ENCODE measurements around the gene KLHL21. TPM values are rescaled to one million over a fixed set of nuclear protein-coding genes. Genes with fewer than 3 reads are reported as not detected.

Gene KLHL21
- total and polyA plus RNA-seq, 2 donors (not counting 1 experiment from before 2014, with no cell fraction given), result 14.4 to 29.9 TPM

- ATAC-seq (ENCODE audit: low read depth) (no peak), DNase-seq (no peak)
- CTCF ChIA-PET, result no interaction called here
- intact Hi-C loops (cut with micrococcal nuclease), result no loop called here
- Histone ChIP-seq H2AFZ (ENCODE audit: insufficient read depth, low read depth, low read length, poor library complexity, severe bottlenecking) (no peak overlapping the region), H3K36me3 (replicated peaks in 1 of 2; ENCODE audit: control extremely low read depth in 1 of 2, control insufficient read depth in 1 of 2, extremely low read depth in 1 of 2, insufficient read depth in 2 of 2, low read length in 1 of 2) (no peaks in the 10 kb centered on the region), H3K27me3 (replicated peaks in 1 of 4; ENCODE audit: control extremely low read depth in 1 of 4, control insufficient read depth in 3 of 4, insufficient read depth in 4 of 4, low read length in 3 of 4) (peaks cover 0 to 3% (median 0%) of the 10 kb centered on the region in 4 experiments), H4K20me1 (ENCODE audit: control insufficient read depth, insufficient read depth, low read length, poor library complexity, severe bottlenecking) (no peaks in the 10 kb centered on the region), H3K9me3 (ENCODE audit: control extremely low read depth in 1 of 3, control insufficient read depth in 2 of 3, insufficient read depth in 1 of 3, low read length in 2 of 3) (peaks cover 0 to 6% (median 0%) of the 10 kb centered on the region in 3 donors), H3K27ac (ENCODE audit: low read length in 2 of 2) (no peak overlapping the region), H3K4me2 (replicated peaks; ENCODE audit: low read depth, low read length, poor library complexity, severe bottlenecking) (no peak overlapping the region), H3K4me1 (ENCODE audit: control insufficient read depth in 2 of 2, insufficient read depth in 2 of 2, low read length in 2 of 2) (no peaks in the 10 kb centered on the region), H3K4me3 (ENCODE audit: control extremely low read depth in 1 of 5, extremely low read depth in 1 of 5, insufficient read depth in 1 of 5, low read depth in 2 of 5, low read length in 4 of 5) (no peak overlapping the region), H3K79me2 (ENCODE audit: control insufficient read depth, insufficient read depth, low read length) (no peaks in the 10 kb centered on the region), H3K9ac (ENCODE audit: low read length) (no peak overlapping the region)
- 67% methylated on average over 11 of the region's 12 CpGs for WGBS (ENCODE audit: insufficient coverage)
- POLR2A ChIA-PET, result no interaction called here
- H3K4me3 Mint-ChIP-seq, result no peak overlapping the region
- H3K27me3 Mint-ChIP-seq, result peaks cover 20% of the 10 kb centered on the region
- no peaks in the 10 kb centered on the region for H3K9me3 Mint-ChIP-seq (ENCODE audit: insufficient read depth)
- no peak overlapping the region for H3K27ac Mint-ChIP-seq
- no peaks in the 10 kb centered on the region for H3K4me1 Mint-ChIP-seq
- TF ChIP-seq EZH2 (IDR thresholded peaks at IDR 0.05; ENCODE audit: borderline replicate concordance, insufficient read depth, low read depth, low read length, poor library complexity, severe bottlenecking), result no peak
- TF ChIP-seq, protein P1, sequence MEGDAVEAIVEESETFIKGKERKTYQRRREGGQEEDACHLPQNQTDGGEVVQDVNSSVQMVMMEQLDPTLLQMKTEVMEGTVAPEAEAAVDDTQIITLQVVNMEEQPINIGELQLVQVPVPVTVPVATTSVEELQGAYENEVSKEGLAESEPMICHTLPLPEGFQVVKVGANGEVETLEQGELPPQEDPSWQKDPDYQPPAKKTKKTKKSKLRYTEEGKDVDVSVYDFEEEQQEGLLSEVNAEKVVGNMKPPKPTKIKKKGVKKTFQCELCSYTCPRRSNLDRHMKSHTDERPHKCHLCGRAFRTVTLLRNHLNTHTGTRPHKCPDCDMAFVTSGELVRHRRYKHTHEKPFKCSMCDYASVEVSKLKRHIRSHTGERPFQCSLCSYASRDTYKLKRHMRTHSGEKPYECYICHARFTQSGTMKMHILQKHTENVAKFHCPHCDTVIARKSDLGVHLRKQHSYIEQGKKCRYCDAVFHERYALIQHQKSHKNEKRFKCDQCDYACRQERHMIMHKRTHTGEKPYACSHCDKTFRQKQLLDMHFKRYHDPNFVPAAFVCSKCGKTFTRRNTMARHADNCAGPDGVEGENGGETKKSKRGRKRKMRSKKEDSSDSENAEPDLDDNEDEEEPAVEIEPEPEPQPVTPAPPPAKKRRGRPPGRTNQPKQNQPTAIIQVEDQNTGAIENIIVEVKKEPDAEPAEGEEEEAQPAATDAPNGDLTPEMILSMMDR (IDR thresholded peaks at IDR 0.05), result no peak
These were observed 29.9 kb downstream of the KLHL21 start for GRCh38 chr1:6572653-6573383.

- intact Hi-C loops (cut with micrococcal nuclease), result no loop called here
These were observed 31.7 kb downstream of the KLHL21 start for GRCh38 chr1:6570987-6571386.

More at GRCh38 chr1:6570987-6571386, 31.7 kb downstream of the KLHL21 start:
- DNase-seq (no peak), ATAC-seq (ENCODE audit: low read depth) (no peak)
- no peak overlapping the region for H3K27ac ChIP-seq (ENCODE audit: low read length in 2 of 2)
- Mint-ChIP-seq H3K9me3 (ENCODE audit: insufficient read depth) (no peaks in the 10 kb centered on the region), H3K4me1 (no peaks in the 10 kb centered on the region), H3K27ac (no peak overlapping the region), H3K4me3 (no peak overlapping the region), H3K27me3 (peaks cover 20% of the 10 kb centered on the region)
- H3K9ac ChIP-seq (ENCODE audit: low read length), result no peak overlapping the region
- TF ChIP-seq, protein P1 (IDR thresholded peaks at IDR 0.05), result no peak
- TF ChIP-seq EZH2 (IDR thresholded peaks at IDR 0.05; ENCODE audit: borderline replicate concordance, insufficient read depth, low read depth, low read length, poor library complexity, severe bottlenecking), result no peak
- H3K4me1 ChIP-seq (ENCODE audit: control insufficient read depth in 2 of 2, insufficient read depth in 2 of 2, low read length in 2 of 2), result no peaks in the 10 kb centered on the region
- no peak overlapping the region for H2AFZ ChIP-seq (ENCODE audit: insufficient read depth, low read depth, low read length, poor library complexity, severe bottlenecking)
- H3K27me3 ChIP-seq (replicated peaks in 1 of 4; ENCODE audit: control extremely low read depth in 1 of 4, control insufficient read depth in 3 of 4, insufficient read depth in 4 of 4, low read length in 3 of 4), result peaks cover 0 to 3% (median 0%) of the 10 kb centered on the region in 4 experiments
- no peaks in the 10 kb centered on the region for H3K36me3 ChIP-seq (replicated peaks in 1 of 2; ENCODE audit: control extremely low read depth in 1 of 2, control insufficient read depth in 1 of 2, extremely low read depth in 1 of 2, insufficient read depth in 2 of 2, low read length in 1 of 2)
- H4K20me1 ChIP-seq (ENCODE audit: control insufficient read depth, insufficient read depth, low read length, poor library complexity, severe bottlenecking), result no peaks in the 10 kb centered on the region
- no peak overlapping the region for H3K4me2 ChIP-seq (replicated peaks; ENCODE audit: low read depth, low read length, poor library complexity, severe bottlenecking)
- H3K4me3 ChIP-seq (ENCODE audit: control extremely low read depth in 1 of 5, extremely low read depth in 1 of 5, insufficient read depth in 1 of 5, low read depth in 2 of 5, low read length in 4 of 5), result no peak overlapping the region
- 70% methylated on average over 5 of the region's 5 CpGs for WGBS (ENCODE audit: insufficient coverage)
- no peaks in the 10 kb centered on the region for H3K79me2 ChIP-seq (ENCODE audit: control insufficient read depth, insufficient read depth, low read length)
- ChIA-PET CTCF (interaction anchor here (1.5 kb wide), 1 partner anchor 10 kb away, joined by 3 read pairs; no protein-coding TSS in a partner anchor), POLR2A (no interaction called here)
- H3K9me3 ChIP-seq (ENCODE audit: control extremely low read depth in 1 of 3, control insufficient read depth in 2 of 3, insufficient read depth in 1 of 3, low read length in 2 of 3), result peaks cover 0 to 6% (median 0%) of the 10 kb centered on the region in 3 donors

All from B cell (primary cell).